HAP-1 (cell line): Measurements from ENCODE around the gene NAPA.

Experiments
- DNase-seq, 2 experiments: peaks; one replicate each; pipeline ENCODE4 v3.0.0-alpha.2; 2016 to 2020; ENCODE audit warnings: low spot score in 2 of 2
- H3K27me3 ChIP-seq: fragments of 250-450 bp; sonication (Bioruptor Pico); 2 replicates; pipeline ENCODE4 v1.5.1; 2020; ENCODE audit warnings: low read depth, mild to moderate bottlenecking, moderate library complexity
- H3K36me3 ChIP-seq: fragments of 250-450 bp; sonication (Bioruptor Pico); replicated peaks from 2 replicates; pipeline ENCODE4 v1.5.1; 2020; ENCODE audit warnings: mild to moderate bottlenecking
- H3K4me1 ChIP-seq: fragments of 250-450 bp; sonication (Bioruptor Pico); 2 replicates; pipeline ENCODE4 v1.5.1; 2020; ENCODE audit warnings: mild to moderate bottlenecking
- H3K4me3 ChIP-seq: fragments of 250-450 bp; sonication (Bioruptor Pico); 2 replicates; pipeline ENCODE4 v1.5.1; 2020; ENCODE audit warnings: mild to moderate bottlenecking, moderate library complexity
- H3K9me3 ChIP-seq: fragments of 250-450 bp; sonication (Bioruptor Pico); 2 replicates; pipeline ENCODE4 v1.5.1; 2020; ENCODE audit warnings: mild to moderate bottlenecking, moderate library complexity
- in situ Hi-C: fragments of 300-500 bp; cut with MboI; formaldehyde crosslinking; loops from 3 replicates; pipeline ENCODE4 v1.14.3; 2020; ENCODE audit warnings: low sequenced_read_pairs, inconsistent platforms, mixed read lengths

The NAPA gene

GRCh38 chr19:47514869-47515588 lies at the start of gene NAPA:
NAPA (minus strand) TSS chr19:47515063; CDS start chr19:47514940, 123 bp downstream.
- Histone ChIP-seq H3K36me3 (0 out of 2 replicates have a peak, but pooled peaks cover 3% of the 10 kb centered on the region), H3K27me3 (no peaks in the 10 kb centered on the region), H3K9me3 (no peaks in the 10 kb centered on the region), H3K4me1 (peaks cover 3% of the 10 kb centered on the region; the same call in 1 of the 2 replicates), H3K4me3 (peak within 1 kb of the TSS; percentile 98)
- DNase-seq, result peak; percentile 99 to 100
- in situ Hi-C loops, result no loop called here

- Histone ChIP-seq H3K9me3 (no peaks in the 10 kb centered on the region), H3K4me3 (no peak overlapping the region), H3K36me3 (no peaks in the 10 kb centered on the region), H3K4me1 (peaks cover 13% of the 10 kb centered on the region), H3K27me3 (no peaks in the 10 kb centered on the region)
- in situ Hi-C loops, result no loop called here
- DNase-seq, result no peak
These were observed 49.2 kb upstream of the NAPA start for GRCh38 chr19:47564081-47564480.

- Histone ChIP-seq H3K4me3 (no peak overlapping the region), H3K27me3 (no peaks in the 10 kb centered on the region), H3K4me1 (peaks cover 13% of the 10 kb centered on the region), H3K9me3 (no peaks in the 10 kb centered on the region), H3K36me3 (no peaks in the 10 kb centered on the region)
- in situ Hi-C loops, result no loop called here
- no peak for DNase-seq
These were observed 46.7 kb upstream of the NAPA start for GRCh38 chr19:47561440-47562057.

- Histone ChIP-seq H3K4me1 (peaks cover 13% of the 10 kb centered on the region), H3K4me3 (no peak overlapping the region), H3K36me3 (no peaks in the 10 kb centered on the region), H3K27me3 (no peaks in the 10 kb centered on the region), H3K9me3 (no peaks in the 10 kb centered on the region)
- DNase-seq, result peak in 1 of 2 experiments; percentile 43
- in situ Hi-C loops, result no loop called here
These were observed 46.1 kb upstream of the NAPA start for GRCh38 chr19:47560999-47561398.

GRCh38 chr19:47550129-47550528 lies 35.3 kb upstream of the NAPA start:
- Histone ChIP-seq H3K9me3 (no peaks in the 10 kb centered on the region), H3K4me1 (no peaks in the 10 kb centered on the region; the same call in none of the 2 replicates), H3K27me3 (no peaks in the 10 kb centered on the region), H3K36me3 (no peaks in the 10 kb centered on the region), H3K4me3 (no peak overlapping the region)
- DNase-seq, result no peak
- in situ Hi-C loops, result no loop called here

GRCh38 chr19:47549261-47549862 lies 34.5 kb upstream of the NAPA start:
- H3K4me1 ChIP-seq, result no peaks in the 10 kb centered on the region; the same call in none of the 2 replicates
- H3K27me3 ChIP-seq, result no peaks in the 10 kb centered on the region

GRCh38 chr19:47547199-47547598 lies 32.3 kb upstream of the NAPA start:
- DNase-seq, result no peak
- Histone ChIP-seq H3K36me3 (no peaks in the 10 kb centered on the region), H3K9me3 (no peaks in the 10 kb centered on the region), H3K27me3 (no peaks in the 10 kb centered on the region), H3K4me1 (no peaks in the 10 kb centered on the region; the same call in none of the 2 replicates), H3K4me3 (no peak overlapping the region)
- in situ Hi-C loops, result no loop called here

More at GRCh38 chr19:47549261-47549862, 34.5 kb upstream of the NAPA start:
- in situ Hi-C loops, result no loop called here
- Histone ChIP-seq H3K4me3 (no peak overlapping the region), H3K36me3 (no peaks in the 10 kb centered on the region), H3K9me3 (no peaks in the 10 kb centered on the region)
- no peak for DNase-seq

GRCh38 chr19:47545061-47545948 lies 30.4 kb upstream of the NAPA start:
- DNase-seq, result no peak
- in situ Hi-C loops, result no loop called here
- H3K27me3 ChIP-seq, result no peaks in the 10 kb centered on the region
- no peak overlapping the region for H3K4me3 ChIP-seq
- H3K36me3 ChIP-seq, result no peaks in the 10 kb centered on the region
- peaks cover 4% of the 10 kb centered on the region for H3K4me1 ChIP-seq
- no peaks in the 10 kb centered on the region for H3K9me3 ChIP-seq

- no peaks in the 10 kb centered on the region for H3K27me3 ChIP-seq
- in situ Hi-C loops, result no loop called here
- H3K4me1 ChIP-seq, result peaks cover 4% of the 10 kb centered on the region
- no peaks in the 10 kb centered on the region for H3K36me3 ChIP-seq
- no peak overlapping the region for H3K4me3 ChIP-seq
- no peak for DNase-seq
- H3K9me3 ChIP-seq, result no peaks in the 10 kb centered on the region
These were observed 29.6 kb upstream of the NAPA start for GRCh38 chr19:47544476-47544875.

GRCh38 chr19:47544075-47544474 lies 29.2 kb upstream of the NAPA start:
- peaks cover 4% of the 10 kb centered on the region for H3K4me1 ChIP-seq
- no peaks in the 10 kb centered on the region for H3K27me3 ChIP-seq
- in situ Hi-C loops, result no loop called here
- no peak for DNase-seq
- H3K36me3 ChIP-seq, result no peaks in the 10 kb centered on the region
- no peaks in the 10 kb centered on the region for H3K9me3 ChIP-seq
- no peak overlapping the region for H3K4me3 ChIP-seq

GRCh38 chr19:47542030-47542475 lies 27.2 kb upstream of the NAPA start:
- DNase-seq, result no peak
- no peak overlapping the region for H3K4me3 ChIP-seq
- H3K27me3 ChIP-seq, result no peaks in the 10 kb centered on the region
- no peaks in the 10 kb centered on the region for H3K36me3 ChIP-seq
- no peaks in the 10 kb centered on the region for H3K9me3 ChIP-seq
- in situ Hi-C loops, result no loop called here
- peaks cover 4% of the 10 kb centered on the region for H3K4me1 ChIP-seq

- Histone ChIP-seq H3K4me3 (no peak overlapping the region), H3K36me3 (no peaks in the 10 kb centered on the region), H3K4me1 (peaks cover 4% of the 10 kb centered on the region; the same call in 1 of the 2 replicates), H3K9me3 (no peaks in the 10 kb centered on the region), H3K27me3 (no peaks in the 10 kb centered on the region)
- in situ Hi-C loops, result no loop called here
- DNase-seq, result no peak
These were observed 26.7 kb upstream of the NAPA start for GRCh38 chr19:47541518-47541917.

GRCh38 chr19:47540748-47541147 lies 25.9 kb upstream of the NAPA start:
- peaks cover 4% of the 10 kb centered on the region; the same call in 1 of the 2 replicates for H3K4me1 ChIP-seq
- no peak overlapping the region for H3K4me3 ChIP-seq
- DNase-seq, result peak; percentile 49 to 60
- H3K9me3 ChIP-seq, result no peaks in the 10 kb centered on the region
- H3K27me3 ChIP-seq, result no peaks in the 10 kb centered on the region
- no peaks in the 10 kb centered on the region for H3K36me3 ChIP-seq
- in situ Hi-C loops, result no loop called here
